CD4-positive, alpha-beta T cell (primary cell): Measurements from ENCODE around the gene SEMA7A. TPM values are rescaled to one million over a fixed set of nuclear protein-coding genes. Genes with fewer than 3 reads are reported as not detected.

ENCODE experiments used
- ATAC-seq: fragments of 200-7000 bp; cut with Tn5 transposase; one replicate; pipeline ENCODE4 v1.10.0; 2022; ENCODE audit warnings: mild to moderate bottlenecking; ENCODE audit not compliant: poor library complexity
- CTCF ChIA-PET: fragments of 350-600 bp; sonication (Branson Sonifier 250); formaldehyde crosslinking; loops from one replicate; lab custom pipeline; 2021; ENCODE audit warnings: antibody characterized with exemption, inconsistent platforms; lab: Charles Lee
- POLR2A ChIA-PET: fragments of 350-600 bp; sonication (Branson Sonifier 250); formaldehyde crosslinking; loops from one replicate; lab custom pipeline; 2021; ENCODE audit warnings: antibody characterized with exemption, inconsistent platforms; lab: Charles Lee
- DNase-seq, 14 experiments: peaks; one replicate each; pipeline ENCODE4 v3.0.0-alpha.2; 2013 to 2020; ENCODE audit warnings: mixed read lengths in 2 of 14
- H3K27ac ChIP-seq, 2 donors: one replicate each; pipeline versions ENCODE4 v1.5.1 to v1.7.0; 2013; ENCODE audit warnings: low read length in 2 of 2, low read depth in 1 of 2, mild to moderate bottlenecking in 1 of 2
- H3K27me3 ChIP-seq, 2 experiments: 1 replicate in 1 of 2; 2 replicates in 1 of 2; pipeline versions ENCODE4 v1.6.1 to v1.7.0; 2013; ENCODE audit warnings: low read length in 2 of 2, control low read depth in 1 of 2, mild to moderate bottlenecking in 1 of 2, moderate library complexity in 1 of 2; ENCODE audit not compliant: insufficient read depth in 2 of 2, control insufficient read depth in 1 of 2
- H3K36me3 ChIP-seq: one replicate; pipeline ENCODE4 v1.6.1; 2013; ENCODE audit warnings: low read length, control low read depth; ENCODE audit not compliant: insufficient read depth
- H3K4me1 ChIP-seq: one replicate; pipeline ENCODE4 v1.6.1; 2013; ENCODE audit warnings: low read length, control low read depth; ENCODE audit not compliant: insufficient read depth
- H3K4me3 ChIP-seq: one replicate; pipeline ENCODE4 v1.5.1; 2013; ENCODE audit warnings: mild to moderate bottlenecking, low read length, moderate library complexity
- H3K9me3 ChIP-seq, 2 experiments: 1 replicate in 1 of 2; 2 replicates in 1 of 2; pipeline versions ENCODE4 v1.6.1 to v1.7.0; 2013; ENCODE audit warnings: low read length in 2 of 2, mild to moderate bottlenecking in 2 of 2, control low read depth in 1 of 2, moderate library complexity in 1 of 2; ENCODE audit not compliant: control insufficient read depth in 1 of 2, insufficient read depth in 1 of 2
- H3K27ac Mint-ChIP-seq: one replicate; pipeline ENCODE4 v1.8.0; 2020; ENCODE audit warnings: mixed read lengths
- H3K27me3 Mint-ChIP-seq: one replicate; pipeline ENCODE4 v1.8.0; 2021; ENCODE audit warnings: mixed read lengths
- H3K36me3 Mint-ChIP-seq: one replicate; pipeline ENCODE4 v1.8.0; 2021; ENCODE audit warnings: low read depth, mixed read lengths
- H3K4me1 Mint-ChIP-seq: one replicate; pipeline ENCODE4 v1.8.0; 2021; ENCODE audit warnings: low read depth, mixed read lengths
- H3K4me3 Mint-ChIP-seq: one replicate; pipeline ENCODE4 v1.8.0; 2020; ENCODE audit warnings: mild to moderate bottlenecking, mixed read lengths
- H3K9me3 Mint-ChIP-seq: one replicate; pipeline ENCODE4 v1.8.0; 2020; ENCODE audit warnings: mixed read lengths
- intact Hi-C, 2 experiments: fragments of 100-400 bp; cut with DNase I in 1 of 2; cut with micrococcal nuclease in 1 of 2; formaldehyde crosslinking; loops; one replicate each; pipeline versions ENCODE4 v1.15.1 to v1.9.0; 2023 to 2025; cut with DNase I, micrococcal nuclease
- total RNA-seq, 174 experiments: library from RNA in 2 of 174; stranded (reverse) in 2 of 174; gene quantifications; one replicate each; pipeline ENCODE4 v1.2.3 and lab custom pipeline; 2021 to 2026
- TF ChIP-seq, protein P1 (sequence below): fragments of 200-600 bp; IDR thresholded peaks from one replicate; pipeline ENCODE4 v1.8.0; 2022; ENCODE audit warnings: antibody characterized with exemption, mild to moderate bottlenecking

SEMA7A gene
- total RNA-seq, 2 experiments from 2014 or later, result 2.3 to 2.7 TPM

DNA sequence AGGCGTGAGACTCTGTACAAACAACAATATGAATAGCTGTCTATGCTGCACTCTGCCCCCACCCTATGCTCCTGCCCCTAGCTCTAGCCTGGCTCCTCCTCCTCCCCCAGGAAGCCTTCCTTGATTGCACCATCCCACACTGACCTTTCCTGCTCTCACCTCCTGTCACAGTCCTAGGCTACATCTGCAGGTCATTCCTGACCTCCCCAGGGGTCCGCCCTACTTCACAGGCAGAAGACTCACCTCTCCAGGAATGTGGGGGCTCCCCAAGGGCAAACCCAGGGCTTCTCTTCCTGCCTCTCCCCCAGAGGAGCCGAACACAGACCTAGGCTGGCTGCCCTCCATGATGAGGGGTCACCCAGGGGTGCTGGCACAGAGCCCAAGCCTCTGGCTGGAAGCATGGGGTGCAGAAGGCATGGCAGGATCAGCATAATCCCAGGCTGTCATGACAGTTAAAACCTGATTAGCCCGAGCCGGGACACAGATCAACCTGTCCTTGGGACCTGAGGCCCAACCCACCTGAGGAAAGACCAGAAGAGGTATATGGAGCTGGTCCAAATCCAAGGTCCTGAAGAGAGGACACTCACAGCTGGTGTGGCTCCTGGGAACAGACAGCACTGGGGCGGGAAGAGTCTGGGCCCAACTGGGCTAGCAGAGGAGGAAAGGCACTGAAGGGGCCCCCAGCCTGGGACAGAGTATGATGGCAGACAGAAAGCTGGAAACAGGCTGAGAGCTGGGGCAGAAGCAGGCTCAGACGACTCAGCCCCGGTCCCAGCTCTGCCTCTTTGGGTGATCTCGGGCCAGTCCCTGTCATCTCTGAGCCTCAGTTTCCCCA lies 5.9 kb downstream of the SEMA7A start:
- DNase-seq (no peak), ATAC-seq (no peak)
- H3K4me1 ChIP-seq, result peaks cover 9% of the 10 kb centered on the region
- intact Hi-C loops, result no loop called here
- Mint-ChIP-seq H3K4me1 (no peaks in the 10 kb centered on the region), H3K4me3 (no peak overlapping the region), H3K27ac (no peak overlapping the region), H3K36me3 (no peaks in the 10 kb centered on the region), H3K9me3 (no peaks in the 10 kb centered on the region), H3K27me3 (no peaks in the 10 kb centered on the region)
- CTCF ChIA-PET, result no interaction called here
- no peaks in the 10 kb centered on the region for H3K9me3 ChIP-seq
- no peaks in the 10 kb centered on the region for H3K27me3 ChIP-seq
- H3K36me3 ChIP-seq, result no peaks in the 10 kb centered on the region
- TF ChIP-seq, protein P1, sequence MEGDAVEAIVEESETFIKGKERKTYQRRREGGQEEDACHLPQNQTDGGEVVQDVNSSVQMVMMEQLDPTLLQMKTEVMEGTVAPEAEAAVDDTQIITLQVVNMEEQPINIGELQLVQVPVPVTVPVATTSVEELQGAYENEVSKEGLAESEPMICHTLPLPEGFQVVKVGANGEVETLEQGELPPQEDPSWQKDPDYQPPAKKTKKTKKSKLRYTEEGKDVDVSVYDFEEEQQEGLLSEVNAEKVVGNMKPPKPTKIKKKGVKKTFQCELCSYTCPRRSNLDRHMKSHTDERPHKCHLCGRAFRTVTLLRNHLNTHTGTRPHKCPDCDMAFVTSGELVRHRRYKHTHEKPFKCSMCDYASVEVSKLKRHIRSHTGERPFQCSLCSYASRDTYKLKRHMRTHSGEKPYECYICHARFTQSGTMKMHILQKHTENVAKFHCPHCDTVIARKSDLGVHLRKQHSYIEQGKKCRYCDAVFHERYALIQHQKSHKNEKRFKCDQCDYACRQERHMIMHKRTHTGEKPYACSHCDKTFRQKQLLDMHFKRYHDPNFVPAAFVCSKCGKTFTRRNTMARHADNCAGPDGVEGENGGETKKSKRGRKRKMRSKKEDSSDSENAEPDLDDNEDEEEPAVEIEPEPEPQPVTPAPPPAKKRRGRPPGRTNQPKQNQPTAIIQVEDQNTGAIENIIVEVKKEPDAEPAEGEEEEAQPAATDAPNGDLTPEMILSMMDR, result no peak
- no peak overlapping the region for H3K4me3 ChIP-seq
- H3K27ac ChIP-seq, result no peak overlapping the region
- POLR2A ChIA-PET, result interaction anchor here (0.6 kb wide), 1 partner anchor 45 kb away, joined by 4 read pairs; no protein-coding TSS in a partner anchor

DNA sequence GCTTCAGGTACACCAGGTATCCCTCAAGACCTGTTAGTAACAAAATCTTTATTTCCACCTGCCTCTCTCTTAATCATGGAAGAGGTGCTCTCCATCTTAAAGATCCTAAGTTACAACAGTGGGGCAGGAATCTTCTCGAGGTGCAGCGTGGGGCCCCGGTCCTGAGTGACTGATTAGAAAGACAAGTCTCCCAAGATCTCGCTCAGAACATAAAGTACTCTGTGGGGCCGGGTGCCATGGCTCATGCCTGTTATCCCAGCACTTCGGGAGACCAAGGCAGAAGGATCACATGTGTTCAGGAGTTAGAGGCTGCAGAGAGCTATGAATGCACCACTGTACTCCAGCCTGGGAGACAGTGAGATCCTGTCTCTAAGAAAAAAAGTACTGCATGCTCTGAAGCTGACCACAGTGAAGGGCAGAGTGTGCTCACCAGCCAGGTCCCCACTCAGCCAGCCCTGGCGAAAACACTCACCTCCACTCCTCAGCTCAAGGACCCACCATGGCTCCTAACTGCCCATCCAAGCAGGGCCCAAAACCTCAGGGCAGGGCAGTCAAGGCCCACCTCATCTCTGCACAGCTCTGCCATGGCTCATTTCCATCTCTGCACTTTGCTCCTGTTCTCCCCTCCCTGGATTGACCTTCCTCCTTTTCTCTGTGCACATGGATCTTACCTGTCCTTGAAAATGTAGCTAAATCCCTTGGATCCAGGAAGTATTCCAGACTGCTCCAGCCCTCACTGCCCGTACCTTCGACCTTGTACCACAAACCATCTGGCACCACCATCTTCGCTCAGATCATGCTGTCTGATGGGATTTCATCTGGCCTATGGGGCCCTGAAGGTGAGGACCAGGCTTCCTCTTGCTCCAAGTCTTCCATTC lies 7.1 kb downstream of the SEMA7A start:
- Mint-ChIP-seq H3K27ac (no peak overlapping the region), H3K36me3 (no peaks in the 10 kb centered on the region), H3K27me3 (no peaks in the 10 kb centered on the region), H3K4me1 (no peaks in the 10 kb centered on the region), H3K9me3 (no peaks in the 10 kb centered on the region), H3K4me3 (no peak overlapping the region)
- ChIA-PET POLR2A (no interaction called here), CTCF (interaction anchor here (0.6 kb wide), 1 partner anchor 76 kb away, joined by 4 read pairs; no protein-coding TSS in a partner anchor)
- Histone ChIP-seq H3K36me3 (no peaks in the 10 kb centered on the region), H3K9me3 (no peaks in the 10 kb centered on the region), H3K4me1 (no peaks in the 10 kb centered on the region), H3K4me3 (no peak overlapping the region), H3K27ac (no peak overlapping the region), H3K27me3 (no peaks in the 10 kb centered on the region)
- intact Hi-C loops, result no loop called here
- DNase-seq (no peak), ATAC-seq (no peak)
- TF ChIP-seq, protein P1, result no peak

DNA sequence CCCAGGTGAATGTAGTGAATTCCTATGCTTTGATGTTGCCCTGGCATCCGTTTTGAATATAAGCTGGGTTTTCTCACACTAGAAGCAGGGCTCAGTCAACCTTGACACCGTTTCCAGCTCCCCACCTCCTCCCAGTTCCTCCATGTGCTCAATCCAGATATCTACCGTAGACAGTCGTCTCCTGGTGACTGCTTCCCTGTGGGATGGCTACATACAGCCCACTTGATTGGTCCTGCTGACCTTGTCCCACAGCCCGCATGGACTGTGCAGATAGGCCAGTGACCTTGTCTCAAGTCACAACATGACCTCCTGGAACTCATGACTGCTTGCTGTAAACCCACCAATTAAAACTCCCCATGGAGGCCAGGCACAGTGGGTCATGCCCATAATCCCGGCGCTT lies 8.1 kb downstream of the SEMA7A start:
- H3K36me3 ChIP-seq, result no peaks in the 10 kb centered on the region
- ChIA-PET POLR2A (no interaction called here), CTCF (no interaction called here)
- no peaks in the 10 kb centered on the region for H3K4me1 ChIP-seq
- no peak overlapping the region for H3K4me3 Mint-ChIP-seq
- H3K4me1 Mint-ChIP-seq, result no peaks in the 10 kb centered on the region
- H3K4me3 ChIP-seq, result no peak overlapping the region
- TF ChIP-seq, protein P1, result no peak
- no peaks in the 10 kb centered on the region for H3K9me3 Mint-ChIP-seq
- H3K9me3 ChIP-seq, result no peaks in the 10 kb centered on the region
- no peaks in the 10 kb centered on the region for H3K36me3 Mint-ChIP-seq
- H3K27ac ChIP-seq, result no peak overlapping the region
- no peaks in the 10 kb centered on the region for H3K27me3 Mint-ChIP-seq
- no peaks in the 10 kb centered on the region for H3K27me3 ChIP-seq
- ATAC-seq, result no peak
- no peak for DNase-seq
- H3K27ac Mint-ChIP-seq, result no peak overlapping the region
- intact Hi-C loops, result no loop called here
